ENCODE measurements around the gene ANKS3.

GRCh38 chr16:4689091-4689671, 44.9 kb downstream of the ANKS3 start:
- TF ChIP-seq CTCF (IDR thresholded peaks at IDR 0.05; ENCODE audit: extremely low read depth in 1 of 2, insufficient read depth in 1 of 2, low read depth in 1 of 2, low read length in 2 of 2) (no peak), EZH2 (IDR thresholded peaks at IDR 0.05; ENCODE audit: borderline replicate concordance, low read depth, low read length, severe bottlenecking) (no peak), POLR2A (IDR thresholded peaks at IDR 0.05; ENCODE audit: low read depth, low read length) (no peak), POLR2AphosphoS5 (IDR thresholded peaks at IDR 0.05; ENCODE audit: insufficient read depth, low read depth, low read length) (no peak), GATA2 (IDR thresholded peaks at IDR 0.05; ENCODE audit: insufficient read depth, insufficient read length, low read depth, low read length) (no peak)
